Caco-2 (cell line): Measurements from ENCODE around the gene MRPL52. TPM values are rescaled to one million over a fixed set of nuclear protein-coding genes. Genes with fewer than 3 reads are reported as not detected.

Source experiments
- BruUV-seq: library from RNA; stranded (reverse); fragments of 400-500 nt; replicated peaks from 2 replicates; lab custom pipeline; 2021; lab: Mats Ljungman, UMichigan
- CTCF ChIA-PET: fragments of 300-600 bp; sonication (Branson Sonifier 250); formaldehyde crosslinking; loops from one replicate; lab custom pipeline; 2022; ENCODE audit warnings: antibody characterized with exemption; lab: Charles Lee
- POLR2A ChIA-PET: fragments of 300-600 bp; sonication (Branson Sonifier 250); formaldehyde crosslinking; loops from one replicate; lab custom pipeline; 2022; ENCODE audit warnings: antibody characterized with exemption; lab: Charles Lee
- DNase-seq, 2 experiments: peaks; one replicate each; pipeline versions ENCODE4 v3.0.0 to v3.0.0-alpha.2; 2020 to 2022
- H3K27me3 ChIP-seq: replicated peaks from 2 replicates; pipeline ENCODE4 v1.6.0; 2011; ENCODE audit warnings: low read length; ENCODE audit not compliant: control insufficient read depth, insufficient read depth
- H3K36me3 ChIP-seq: 2 replicates; pipeline ENCODE4 v1.5.1; 2011; ENCODE audit warnings: low read length; ENCODE audit not compliant: control insufficient read depth, insufficient read depth
- H3K4me1 ChIP-seq: fragments of 250-450 bp; sonication (Bioruptor Pico); 2 replicates; pipeline ENCODE4 v1.5.1; 2020; ENCODE audit warnings: mild to moderate bottlenecking
- H3K4me3 ChIP-seq: 2 replicates; pipeline ENCODE4 v1.5.1; 2011; ENCODE audit warnings: low read depth, mild to moderate bottlenecking, control low read depth, low read length
- H3K9me3 ChIP-seq: fragments of 250-450 bp; sonication (Bioruptor Pico); 2 replicates; pipeline ENCODE4 v1.5.1; 2020; ENCODE audit warnings: mild to moderate bottlenecking, moderate library complexity
- H3K27ac Mint-ChIP-seq: one replicate; pipeline ENCODE4 v1.8.0; 2022; ENCODE audit warnings: mixed read lengths; ENCODE audit not compliant: unreplicated experiment
- H3K27me3 Mint-ChIP-seq: one replicate; pipeline ENCODE4 v1.8.0; 2022; ENCODE audit warnings: mixed read lengths; ENCODE audit not compliant: insufficient read depth, unreplicated experiment
- H3K36me3 Mint-ChIP-seq: one replicate; pipeline ENCODE4 v1.8.0; 2022; ENCODE audit warnings: mild to moderate bottlenecking, mixed read lengths; ENCODE audit not compliant: insufficient read depth, unreplicated experiment
- H3K4me1 Mint-ChIP-seq: one replicate; pipeline ENCODE4 v1.8.0; 2022; ENCODE audit warnings: low read depth, mixed read lengths; ENCODE audit not compliant: unreplicated experiment
- H3K4me3 Mint-ChIP-seq: one replicate; pipeline ENCODE4 v1.8.0; 2022; ENCODE audit warnings: mild to moderate bottlenecking, moderate library complexity, mixed read lengths; ENCODE audit not compliant: unreplicated experiment
- H3K9me3 Mint-ChIP-seq: one replicate; pipeline ENCODE4 v1.8.0; 2022; ENCODE audit warnings: mixed read lengths; ENCODE audit not compliant: unreplicated experiment
- CTCF ChIP-seq, 2 experiments: fragments of 200-600 bp in 1 of 2; IDR thresholded peaks; 1 replicate in 1 of 2; 2 replicates in 1 of 2; pipeline versions ENCODE4 v1.5.1 to v1.8.0; 2011 to 2022; ENCODE audit warnings: antibody characterized with exemption in 1 of 2, control low read depth in 1 of 2, inconsistent platforms in 1 of 2, low read depth in 1 of 2, low read length in 1 of 2, mild to moderate bottlenecking in 1 of 2, moderate library complexity in 1 of 2; ENCODE audit not compliant: insufficient read depth in 1 of 2, severe bottlenecking in 1 of 2, unreplicated experiment in 1 of 2
- intact Hi-C: fragments of 100-400 bp; cut with micrococcal nuclease; formaldehyde crosslinking; loops from one replicate; pipeline ENCODE4 v1.10.0; 2022; ENCODE audit not compliant: unreplicated experiment
- total RNA-seq: library from RNA; stranded (reverse); gene quantifications from 2 replicates; pipeline ENCODE4 v1.2.3, GENCODE V29; 2022

MRPL52 gene
- total RNA-seq, 1 experiment from 2014 or later: 149 TPM

- ChIA-PET POLR2A (interaction anchor here (0.5 to 0.9 kb wide), 2 partner anchors 47 to 68 kb away, joined by 3 to 14 read pairs; no protein-coding TSS in a partner anchor), CTCF (interaction anchor here (1.0 to 3.1 kb wide), 2 partner anchors 10 to 13 kb away, joined by 3 to 28 read pairs; no protein-coding TSS in a partner anchor)
- peaks cover 24% of the 10 kb centered on the region for H3K36me3 Mint-ChIP-seq
- peak overlapping the region; percentile 94 for H3K27ac Mint-ChIP-seq
- H3K4me1 ChIP-seq: peaks cover 77% of the 10 kb centered on the region
- no peak for TF ChIP-seq CTCF (IDR thresholded peaks at IDR 0.05; ENCODE audit: insufficient read depth in 1 of 2, low read depth in 1 of 2, low read length in 1 of 2, severe bottlenecking in 1 of 2, unreplicated experiment in 1 of 2)
- no peak overlapping the region for H3K4me3 ChIP-seq
- BruUV-seq: no TSS peak
- peaks cover 47% of the 10 kb centered on the region for H3K4me1 Mint-ChIP-seq
- DNase-seq: peak; percentile 75 to 77
- no peaks in the 10 kb centered on the region for H3K9me3 ChIP-seq
- no peaks in the 10 kb centered on the region for H3K27me3 Mint-ChIP-seq
- intact Hi-C loops: loop anchor here (5.0 kb wide), 2 partner anchors 97 to 157 kb away; partner anchors contain the start of gene RBM23
- peak overlapping the region; percentile 79 for H3K4me3 Mint-ChIP-seq
- H3K27me3 ChIP-seq: no peaks in the 10 kb centered on the region
- no peaks in the 10 kb centered on the region for H3K36me3 ChIP-seq
- no peaks in the 10 kb centered on the region for H3K9me3 Mint-ChIP-seq
Observed at GRCh38 chr14:22820731-22821130, 9.0 kb upstream of the MRPL52 start.

GRCh38 chr14:22821193-22822015 lies 8.3 kb upstream of the MRPL52 start:
- Histone ChIP-seq H3K4me3 (peak overlapping the region; percentile 39), H3K4me1 (peaks cover 70% of the 10 kb centered on the region), H3K9me3 (no peaks in the 10 kb centered on the region), H3K36me3 (no peaks in the 10 kb centered on the region), H3K27me3 (no peaks in the 10 kb centered on the region)
- Mint-ChIP-seq H3K4me3 (peak overlapping the region; percentile 79), H3K36me3 (peaks cover 21% of the 10 kb centered on the region), H3K27ac (peak overlapping the region; percentile 94), H3K4me1 (peaks cover 45% of the 10 kb centered on the region), H3K9me3 (no peaks in the 10 kb centered on the region), H3K27me3 (no peaks in the 10 kb centered on the region)
- intact Hi-C loops: loop anchor here (2.0 to 5.0 kb wide), 3 partner anchors 15 to 156 kb away; partner anchors contain the start of genes MMP14 and RBM23
- CTCF ChIA-PET: interaction anchor here (0.8 to 3.1 kb wide), 6 partner anchors 9 to 55 kb away, joined by 3 to 50 read pairs (median 16); partner anchors contain the start of genes LRP10, MMP14 and OXA1L
- no peak for TF ChIP-seq CTCF (IDR thresholded peaks at IDR 0.05; ENCODE audit: insufficient read depth in 1 of 2, low read depth in 1 of 2, low read length in 1 of 2, severe bottlenecking in 1 of 2, unreplicated experiment in 1 of 2)
- POLR2A ChIA-PET: interaction anchor here (0.5 to 2.3 kb wide), 11 partner anchors 9 to 232 kb away, joined by 3 to 18 read pairs (median 5); partner anchors contain the start of genes AJUBA, DAD1, MMP14 and MRPL52
- TSS peak; percentile 53 for BruUV-seq
- peak; percentile 53 to 74 for DNase-seq

GRCh38 chr14:22822016-22822570 lies 7.6 kb upstream of the MRPL52 start:
- H3K4me1 ChIP-seq: peaks cover 66% of the 10 kb centered on the region
- peaks cover 45% of the 10 kb centered on the region for H3K4me1 Mint-ChIP-seq
- peak overlapping the region; percentile 79 for H3K4me3 Mint-ChIP-seq
- H3K27me3 Mint-ChIP-seq: no peaks in the 10 kb centered on the region
- no peak for TF ChIP-seq CTCF (IDR thresholded peaks at IDR 0.05; ENCODE audit: insufficient read depth in 1 of 2, low read depth in 1 of 2, low read length in 1 of 2, severe bottlenecking in 1 of 2, unreplicated experiment in 1 of 2)
- no peaks in the 10 kb centered on the region for H3K9me3 ChIP-seq
- peak; percentile 67 to 90 for DNase-seq
- H3K4me3 ChIP-seq: peak overlapping the region; percentile 39
- no peaks in the 10 kb centered on the region for H3K27me3 ChIP-seq
- H3K36me3 ChIP-seq: no peaks in the 10 kb centered on the region
- intact Hi-C loops: loop anchor here (2.0 to 5.0 kb wide), 3 partner anchors 15 to 155 kb away; partner anchors contain the start of genes MMP14 and RBM23
- CTCF ChIA-PET: interaction anchor here (0.6 to 3.1 kb wide), 16 partner anchors 9 to 559 kb away, joined by 3 to 50 read pairs (median 5); partner anchors contain the start of genes LRP10, MMP14 and OXA1L
- no peaks in the 10 kb centered on the region for H3K9me3 Mint-ChIP-seq
- POLR2A ChIA-PET: interaction anchor here (0.6 to 2.3 kb wide), 12 partner anchors 8 to 233 kb away, joined by 3 to 18 read pairs (median 6); partner anchors contain the start of genes DAD1, MMP14, MRPL52 and OXA1L
- peak overlapping the region; percentile 94 for H3K27ac Mint-ChIP-seq
- peaks cover 21% of the 10 kb centered on the region for H3K36me3 Mint-ChIP-seq
- TSS peak; percentile 69 for BruUV-seq
